ENCODE results near the gene KRT16. TPM values are rescaled to one million over a fixed set of nuclear protein-coding genes. Genes with fewer than 3 reads are reported as not detected.

The KRT16 gene
- polyA plus RNA-seq, 5 donors, result not detected

Other genes with a start within 250 kb of the KRT16 start
- gene KRT33B, start 243.0 kb downstream of the KRT16 start, polyA plus RNA-seq (ENCODE audit: insufficient read depth in 1 of 5, insufficient read length in 5 of 5, low replicate concordance in 1 of 5), result not detected
- not detected for gene KRT34, start 230.5 kb downstream of the KRT16 start, polyA plus RNA-seq (ENCODE audit: insufficient read depth in 1 of 5, insufficient read length in 5 of 5, low replicate concordance in 1 of 5)
- under 1 TPM in 1 of 5 donors, not detected in 4; 0.32 TPM for gene KRT31, start 215.2 kb downstream of the KRT16 start, polyA plus RNA-seq (ENCODE audit: insufficient read depth in 1 of 5, insufficient read length in 5 of 5, low replicate concordance in 1 of 5)
- not detected for gene KRT37, start 188.2 kb downstream of the KRT16 start, polyA plus RNA-seq (ENCODE audit: insufficient read depth in 1 of 5, insufficient read length in 5 of 5, low replicate concordance in 1 of 5)
- not detected for gene KRT38, start 171.8 kb downstream of the KRT16 start, polyA plus RNA-seq (ENCODE audit: insufficient read depth in 1 of 5, insufficient read length in 5 of 5, low replicate concordance in 1 of 5)
- gene KRT32, start 145.4 kb downstream of the KRT16 start, polyA plus RNA-seq (ENCODE audit: insufficient read depth in 1 of 5, insufficient read length in 5 of 5, low replicate concordance in 1 of 5), result not detected
- not detected for gene KRT35, start 131.6 kb downstream of the KRT16 start, polyA plus RNA-seq (ENCODE audit: insufficient read depth in 1 of 5, insufficient read length in 5 of 5, low replicate concordance in 1 of 5)
- not detected for gene KRT36, start 122.9 kb downstream of the KRT16 start, polyA plus RNA-seq (ENCODE audit: insufficient read depth in 1 of 5, insufficient read length in 5 of 5, low replicate concordance in 1 of 5)
- gene KRT13, start 107.2 kb downstream of the KRT16 start, polyA plus RNA-seq (ENCODE audit: insufficient read depth in 1 of 5, insufficient read length in 5 of 5, low replicate concordance in 1 of 5), result under 1 TPM; 0.19 to 0.58 (median 0.38) TPM
- 1 to 10 TPM; 1.0 to 2.8 (median 2.3) TPM for gene KRT15, start 93.9 kb downstream of the KRT16 start, polyA plus RNA-seq (ENCODE audit: insufficient read depth in 1 of 5, insufficient read length in 5 of 5, low replicate concordance in 1 of 5)
- gene KRT19, start 84.5 kb downstream of the KRT16 start, polyA plus RNA-seq (ENCODE audit: insufficient read depth in 1 of 5, insufficient read length in 5 of 5, low replicate concordance in 1 of 5), result 100 to 1,000 TPM in 4 of 5 donors, 10 to 100 TPM in 1; 91.6 to 190 (median 122) TPM
- not detected for gene KRT9, start 40.7 kb downstream of the KRT16 start, polyA plus RNA-seq (ENCODE audit: insufficient read depth in 1 of 5, insufficient read length in 5 of 5, low replicate concordance in 1 of 5)
- gene KRT14, start 25.9 kb downstream of the KRT16 start, polyA plus RNA-seq (ENCODE audit: insufficient read depth in 1 of 5, insufficient read length in 5 of 5, low replicate concordance in 1 of 5), result 1 to 10 TPM in 2 of 5 donors, under 1 TPM in 3; 0.55 to 2.1 (median 0.87) TPM
- gene KRT17, start 11.8 kb upstream of the KRT16 start, polyA plus RNA-seq (ENCODE audit: insufficient read depth in 1 of 5, insufficient read length in 5 of 5, low replicate concordance in 1 of 5), result 10 to 100 TPM in 2 of 5 donors, 1 to 10 TPM in 3; 2.6 to 12.1 (median 5.5) TPM
- 100 to 1,000 TPM; 648 to 772 (median 688) TPM for gene EIF1, start 76.1 kb upstream of the KRT16 start, polyA plus RNA-seq (ENCODE audit: insufficient read depth in 1 of 5, insufficient read length in 5 of 5, low replicate concordance in 1 of 5)
- not detected for gene GAST, start 99.6 kb upstream of the KRT16 start, polyA plus RNA-seq (ENCODE audit: insufficient read depth in 1 of 5, insufficient read length in 5 of 5, low replicate concordance in 1 of 5)
- under 1 TPM; 0.18 to 0.60 (median 0.49) TPM for gene HAP1, start 121.9 kb upstream of the KRT16 start, polyA plus RNA-seq (ENCODE audit: insufficient read depth in 1 of 5, insufficient read length in 5 of 5, low replicate concordance in 1 of 5)
- gene JUP, start 173.9 kb upstream of the KRT16 start, polyA plus RNA-seq (ENCODE audit: insufficient read depth in 1 of 5, insufficient read length in 5 of 5, low replicate concordance in 1 of 5), result 100 to 1,000 TPM in 3 of 5 donors, 10 to 100 TPM in 2; 81.3 to 137 (median 103) TPM
- 10 to 100 TPM; 23.9 to 46.8 (median 32.1) TPM for gene P3H4, start 199.2 kb upstream of the KRT16 start, polyA plus RNA-seq (ENCODE audit: insufficient read depth in 1 of 5, insufficient read length in 5 of 5, low replicate concordance in 1 of 5)
- gene FKBP10, start 200.2 kb upstream of the KRT16 start, polyA plus RNA-seq (ENCODE audit: insufficient read depth in 1 of 5, insufficient read length in 5 of 5, low replicate concordance in 1 of 5), result 100 to 1,000 TPM; 108 to 162 (median 140) TPM
- gene NT5C3B, start 223.5 kb upstream of the KRT16 start, polyA plus RNA-seq (ENCODE audit: insufficient read depth in 1 of 5, insufficient read length in 5 of 5, low replicate concordance in 1 of 5), result 100 to 1,000 TPM in 3 of 5 donors, 10 to 100 TPM in 2; 86.8 to 105 (median 103) TPM
- gene KLHL10, start 225.1 kb upstream of the KRT16 start, polyA plus RNA-seq (ENCODE audit: insufficient read depth in 1 of 5, insufficient read length in 5 of 5, low replicate concordance in 1 of 5), result under 1 TPM in 4 of 5 donors, not detected in 1; 0.14 to 0.28 (median 0.24) TPM

Data from right lung (tissue), 5 donors.